C4-2B (cell line): ENCODE results near the gene CAPN7.

ENCODE experiments used
- CTCF ChIP-seq: fragments of 450-650 bp; conservative IDR thresholded peaks from 2 replicates; pipeline ENCODE4 v1.5.1; 2017; ENCODE audit warnings: mild to moderate bottlenecking
- ZFX ChIP-seq: fragments of 450-650 bp; IDR thresholded peaks from 2 replicates; pipeline ENCODE4 v1.6.1; 2017

- TF ChIP-seq CTCF = no peak
- no peak for TF ChIP-seq ZFX
Measured at GRCh38 chr3:15214758-15215157, 8.7 kb downstream of the CAPN7 start.
